Transverse colon (tissue), 4 donors: ENCODE data around the gene NCK2. TPM values are rescaled to one million over a fixed set of nuclear protein-coding genes. Genes with fewer than 3 reads are reported as not detected.

ENCODE experiments used
- DNase-seq: peaks from one replicate; pipeline ENCODE4 v3.0.0-alpha.2; 2019
- H3K27ac ChIP-seq, 4 donors: fragments of 200-600 bp; sonication (generic); 2 replicates each; pipeline ENCODE4 v1.5.1; 2016 to 2018; ENCODE audit warnings: inconsistent platforms in 4 of 4
- H3K27me3 ChIP-seq: fragments of 200-600 bp; sonication (generic); 2 replicates; pipeline ENCODE4 v1.5.1; 2017; ENCODE audit warnings: inconsistent platforms
- H3K36me3 ChIP-seq, 4 donors: fragments of 200-600 bp; sonication (generic); 2 replicates each; pipeline ENCODE4 v1.5.1; 2017 to 2019; ENCODE audit warnings: inconsistent platforms in 4 of 4
- H3K4me1 ChIP-seq, 4 donors: fragments of 200-600 bp; sonication (generic); 2 replicates each; pipeline ENCODE4 v1.5.1; 2017 to 2020; ENCODE audit warnings: inconsistent platforms in 4 of 4
- H3K4me3 ChIP-seq, 4 donors: fragments of 200-600 bp; sonication (generic); 1 replicate in 1 of 4; 2 replicates in 3 of 4; pipeline versions ENCODE4 v1.5.1 to v1.6.1; 2017 to 2019; ENCODE audit warnings: inconsistent platforms in 4 of 4
- H3K9me3 ChIP-seq, 2 donors: fragments of 200-600 bp; sonication (generic); 2 replicates each; pipeline ENCODE4 v1.5.1; 2017 to 2019; ENCODE audit warnings: inconsistent platforms in 2 of 2
- CTCF ChIP-seq, 5 experiments: fragments of 200-600 bp in 3 of 5; fragments of 450-650 bp in 2 of 5; sonication (generic) in 3 of 5; IDR thresholded peaks; 1 replicate in 2 of 5; 2 replicates in 3 of 5; pipeline ENCODE4 v1.5.1; 2016 to 2017; ENCODE audit warnings: antibody characterized with exemption in 5 of 5, inconsistent platforms in 3 of 5, mild to moderate bottlenecking in 2 of 5, moderate library complexity in 1 of 5
- EP300 ChIP-seq: sonication (generic); formaldehyde crosslinking; IDR thresholded peaks from one replicate; pipeline ENCODE4 v1.6.1; 2017; ENCODE audit warnings: antibody characterized with exemption, low read depth
- POLR2A ChIP-seq: fragments of 450-650 bp; IDR thresholded peaks from one replicate; pipeline ENCODE4 v1.6.1; 2016; ENCODE audit warnings: antibody characterized with exemption, mild to moderate bottlenecking, moderate library complexity
- POLR2AphosphoS5 ChIP-seq, 3 donors: sonication (generic); formaldehyde crosslinking; IDR thresholded peaks; one replicate each; pipeline ENCODE4 v1.6.1; 2016; ENCODE audit warnings: antibody characterized with exemption in 3 of 3
- WGBS, 2 donors: methylation state at CpG; one replicate each; pipeline ENCODE4 v1.1.5; 2018; ENCODE audit warnings: low coverage in 1 of 2; 5-methylcytosine and 5-hydroxymethylcytosine counted together
- in situ Hi-C, 4 donors: fragments of 200-750 bp; cut with MboI; loops; one replicate each; pipeline versions ENCODE4 v1.15.0 to v1.15.1; 2017; ENCODE audit warnings: low sequenced_read_pairs in 3 of 4, low pct_ligation_motif_present in 1 of 4, low pct_unique_long_range_greater_than_20kb in 1 of 4
- intact Hi-C: fragments of 100-400 bp; cut with DNase I; formaldehyde crosslinking; loops from one replicate; pipeline ENCODE4 v1.15.1; 2023; ENCODE audit warnings: low total_unique reads
- total RNA-seq, 4 donors: library from RNA; depleted of rRNA; stranded (reverse); fragments of >200 nt; gene quantifications; one replicate each; pipeline ENCODE4 v1.1.0, GENCODE V29; 2016

Gene NCK2
- total RNA-seq, 4 donors from 2014 or later: 42.2 to 74.1 (median 59.9) TPM

DNA sequence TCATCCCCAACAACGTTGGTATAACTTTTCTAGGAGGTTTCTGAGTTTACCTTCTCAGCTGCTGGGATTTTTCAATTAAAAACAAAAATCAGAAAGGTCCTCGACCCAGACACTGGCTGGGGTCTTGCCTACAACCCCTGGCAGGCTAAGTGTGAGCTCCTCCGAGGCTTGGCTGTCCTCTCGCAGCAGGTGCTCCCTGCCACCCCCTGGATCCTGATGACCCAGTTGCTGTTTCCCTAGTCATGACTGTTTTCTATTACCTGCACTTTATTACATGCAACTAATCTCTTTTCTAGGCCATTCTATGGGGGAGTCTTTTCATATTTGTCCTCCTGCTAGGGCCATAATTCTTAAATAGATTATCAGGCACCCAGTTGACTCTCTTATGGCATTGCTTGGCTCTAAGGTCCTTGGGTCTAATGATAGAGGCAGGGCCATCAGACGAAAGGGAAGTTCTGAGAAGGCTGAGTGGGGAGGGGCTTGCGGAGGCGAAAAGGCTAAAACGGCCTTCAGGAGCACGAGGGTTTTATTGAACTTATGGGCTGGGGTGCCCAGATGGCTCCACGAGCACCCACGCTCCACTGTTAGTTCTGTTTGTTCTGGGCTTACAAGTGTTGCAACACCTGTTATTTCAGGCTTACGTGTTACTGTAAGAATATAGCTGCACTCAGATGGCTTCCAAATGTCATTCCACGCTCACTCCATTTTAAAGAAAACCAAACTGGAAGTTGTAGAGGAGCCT lies 166.0 kb downstream of the NCK2 start:
- H3K9me3 ChIP-seq: no peaks in the 10 kb centered on the region
- H3K27me3 ChIP-seq: no peaks in the 10 kb centered on the region
- no peak for DNase-seq
- intact Hi-C loops (no loop called here), in situ Hi-C loops (no loop called here)
- no peaks in the 10 kb centered on the region for H3K36me3 ChIP-seq
- H3K27ac ChIP-seq: no peak overlapping the region
- TF ChIP-seq EP300 (no peak), CTCF (IDR thresholded peaks at IDR 0.05) (no peak), POLR2A (no peak), POLR2AphosphoS5 (IDR thresholded peaks at IDR 0.05) (no peak)
- no peak overlapping the region for H3K4me3 ChIP-seq
- H3K4me1 ChIP-seq: no peaks in the 10 kb centered on the region
- 79 to 85% methylated on average over 3 to 13 of the region's 13 CpGs for WGBS, 2 donors

GRCh38 chr2:105911425-105911824 lies 166.7 kb downstream of the NCK2 start:
- no peak for DNase-seq
- Histone ChIP-seq H3K4me3 (no peak overlapping the region), H3K9me3 (no peaks in the 10 kb centered on the region), H3K27me3 (no peaks in the 10 kb centered on the region), H3K4me1 (no peaks in the 10 kb centered on the region), H3K27ac (no peak overlapping the region), H3K36me3 (no peaks in the 10 kb centered on the region)
- intact Hi-C loops (no loop called here), in situ Hi-C loops (no loop called here)
- no peak for TF ChIP-seq POLR2AphosphoS5 (IDR thresholded peaks at IDR 0.05)
- no peak for TF ChIP-seq POLR2A
- no peak for TF ChIP-seq CTCF (IDR thresholded peaks at IDR 0.05)
- TF ChIP-seq EP300: no peak
- WGBS, 2 donors: 87 to 97% methylated on average over 3 of the region's 3 CpGs

DNA sequence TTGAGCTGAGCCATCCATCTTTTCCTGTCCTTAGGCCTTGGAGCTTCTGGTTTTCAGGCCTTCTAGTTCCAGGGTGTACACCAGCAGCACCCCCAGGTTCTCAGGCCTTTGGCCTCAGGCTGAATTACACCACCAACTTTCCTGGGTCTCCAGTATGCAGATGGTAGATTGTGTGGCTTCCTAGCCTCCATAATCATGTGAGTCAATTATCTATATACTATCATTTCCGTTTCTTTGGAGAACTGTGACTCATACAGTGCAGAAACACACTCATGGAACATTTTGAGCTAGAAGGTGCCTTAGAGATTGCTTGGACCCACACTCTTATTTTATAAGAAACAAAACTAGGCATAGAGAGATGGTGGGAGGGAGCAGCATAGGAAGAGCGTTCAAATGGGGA lies 167.4 kb downstream of the NCK2 start:
- 81 to 100% methylated on average over 1 to 2 of the region's 2 CpGs for WGBS, 2 donors
- TF ChIP-seq POLR2AphosphoS5 (IDR thresholded peaks at IDR 0.05): no peak
- TF ChIP-seq POLR2A: no peak

DNA sequence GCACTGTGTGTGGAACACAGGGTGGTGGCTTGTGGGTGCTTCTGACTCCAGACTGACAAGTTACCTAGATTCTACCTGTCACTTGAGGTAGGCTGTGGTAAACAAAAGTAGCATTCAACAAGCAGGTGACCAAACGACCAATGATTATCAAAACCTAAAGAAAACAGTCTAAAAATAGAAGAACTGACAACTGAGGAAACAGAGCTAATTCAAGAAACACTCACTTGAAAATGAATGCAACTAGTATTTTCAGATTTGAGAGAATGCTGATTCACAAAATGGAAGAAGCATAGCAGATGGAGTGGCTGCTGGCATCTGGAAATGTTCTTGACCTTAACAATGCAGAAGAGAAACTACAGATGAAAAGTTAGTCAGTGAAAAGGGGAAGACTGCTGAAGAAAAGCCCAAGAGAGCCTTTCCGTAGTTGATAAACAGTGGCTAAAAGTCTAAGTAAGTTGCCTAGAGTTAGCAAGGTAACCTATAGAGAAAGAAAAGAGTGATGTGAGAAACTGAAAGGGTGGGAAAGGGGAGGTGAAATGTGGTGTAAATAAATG lies 170.4 kb downstream of the NCK2 start:
- intact Hi-C loops (no loop called here), in situ Hi-C loops (no loop called here)
- DNase-seq: no peak
- TF ChIP-seq EP300 (no peak), POLR2A (no peak), CTCF (IDR thresholded peaks at IDR 0.05) (no peak), POLR2AphosphoS5 (IDR thresholded peaks at IDR 0.05) (no peak)
- WGBS, 2 donors: 76 to 89% methylated on average over 2 of the region's 2 CpGs
- Histone ChIP-seq H3K27ac (no peak overlapping the region), H3K36me3 (no peaks in the 10 kb centered on the region), H3K4me1 (no peaks in the 10 kb centered on the region), H3K9me3 (no peaks in the 10 kb centered on the region), H3K4me3 (no peak overlapping the region), H3K27me3 (no peaks in the 10 kb centered on the region)

More for the DNA sequence above, 167.4 kb downstream of the NCK2 start:
- no peaks in the 10 kb centered on the region for H3K9me3 ChIP-seq
- H3K4me1 ChIP-seq: no peaks in the 10 kb centered on the region
- H3K27me3 ChIP-seq: no peaks in the 10 kb centered on the region
- intact Hi-C loops: no loop called here
- no peak for DNase-seq
- no peaks in the 10 kb centered on the region for H3K36me3 ChIP-seq
- no peak overlapping the region for H3K27ac ChIP-seq
- in situ Hi-C loops: no loop called here
- H3K4me3 ChIP-seq: no peak overlapping the region
